Uterus (tissue), 2 donors: ENCODE data around the gene PRSS38.

Experiments used
- CTCF ChIP-seq, 4 experiments: fragments of 200-600 bp in 2 of 4; fragments of 450-650 bp in 2 of 4; sonication (generic) in 2 of 4; IDR thresholded peaks; one replicate each; pipeline ENCODE4 v1.5.1; 2016 to 2019; ENCODE audit warnings: antibody characterized with exemption in 4 of 4, mild to moderate bottlenecking in 2 of 4, moderate library complexity in 1 of 4
- POLR2A ChIP-seq, 2 donors: fragments of 450-650 bp; IDR thresholded peaks; one replicate each; pipeline ENCODE4 v1.6.1; 2016; ENCODE audit warnings: antibody characterized with exemption in 2 of 2, mild to moderate bottlenecking in 1 of 2, moderate library complexity in 1 of 2

- TF ChIP-seq CTCF (IDR thresholded peaks at IDR 0.05), result no peak
- TF ChIP-seq POLR2A (IDR thresholded peaks at IDR 0.05), result no peak
These were observed 29.1 kb downstream of the PRSS38 start for GRCh38 chr1:227844320-227845146.
